GM12878 (cell line): ENCODE results near the gene ANK2. TPM values are rescaled to one million over a fixed set of nuclear protein-coding genes. Genes with fewer than 3 reads are reported as not detected.

Source experiments
- ATAC-seq: fragments of 200-7000 bp; cut with Tn5 transposase; 3 replicates; pipeline ENCODE4 v1.9.1; 2020; ENCODE audit warnings: mild to moderate bottlenecking, moderate library complexity
- BruUV-seq: library from RNA; stranded (reverse); fragments of 400-500 nt; replicated peaks from 2 replicates; lab custom pipeline; 2021; lab: Mats Ljungman, UMichigan
- CTCF ChIA-PET: fragments of 300-600 bp; sonication (Branson Sonifier 250); formaldehyde crosslinking; extraction: SDS; loops from one replicate; lab custom pipeline; 2021; ENCODE audit warnings: inconsistent platforms; lab: Yijun Ruan, JAX
- POLR2A ChIA-PET: fragments of 350-600 bp; formaldehyde crosslinking; extraction: SDS; loops from one replicate; lab custom pipeline; 2021; ENCODE audit warnings: inconsistent platforms; lab: Charles Lee
- RAD21 ChIA-PET: fragments of 300-600 bp; sonication (Branson Sonifier 250); formaldehyde crosslinking; loops from one replicate; lab custom pipeline; 2023; ENCODE audit warnings: antibody characterized with exemption; ENCODE audit not compliant: unreplicated experiment; lab: Charles Lee
- SMC1A ChIA-PET: fragments of 300-600 bp; sonication (Branson Sonifier 250); formaldehyde crosslinking; loops from one replicate; lab custom pipeline; 2023; ENCODE audit not compliant: unreplicated experiment, uncharacterized antibody; lab: Charles Lee
- DNase-seq: peaks from one replicate; pipeline ENCODE4 v3.0.0-alpha.2; 2011; ENCODE audit warnings: low read depth, low spot score
- FAIRE-seq: peaks from 3 replicates; lab custom pipeline; 2011; peaks lifted over from hg19 to GRCh38; lab: Jason Lieb, UNC
- H2AFZ ChIP-seq: 2 replicates; pipeline ENCODE4 v1.6.0; 2011; ENCODE audit warnings: low read depth, low read length, control low read depth; ENCODE audit not compliant: control insufficient read depth
- H3K27ac ChIP-seq: 2 replicates; pipeline ENCODE4 v1.5.1; 2011; ENCODE audit warnings: control low read depth; ENCODE audit not compliant: control insufficient read depth, insufficient read depth
- H3K27me3 ChIP-seq, 2 experiments: replicated peaks in 1 of 2; 2 replicates each; pipeline versions ENCODE4 v1.6.0 to v1.6.1; 2011; ENCODE audit warnings: low read length in 1 of 2; ENCODE audit not compliant: control insufficient read depth in 2 of 2, insufficient read depth in 2 of 2
- H3K36me3 ChIP-seq, 2 experiments: 2 replicates each; pipeline ENCODE4 v1.5.1; 2011; ENCODE audit warnings: low read length in 1 of 2; ENCODE audit not compliant: control insufficient read depth in 2 of 2, insufficient read depth in 2 of 2
- H3K4me1 ChIP-seq: 2 replicates; pipeline ENCODE4 v1.6.1; 2011; ENCODE audit warnings: mild to moderate bottlenecking, low read length, moderate library complexity, mixed read lengths; ENCODE audit not compliant: control insufficient read depth, insufficient read depth
- H3K4me2 ChIP-seq: 2 replicates; pipeline ENCODE4 v1.6.0; 2011; ENCODE audit warnings: control low read depth; ENCODE audit not compliant: control insufficient read depth, insufficient read depth
- H3K4me3 ChIP-seq: fragments of 200-600 bp; sonication (generic); 2 replicates; pipeline ENCODE4 v1.5.1; 2016
- H3K79me2 ChIP-seq: 2 replicates; pipeline ENCODE4 v1.6.0; 2011; ENCODE audit warnings: low read length; ENCODE audit not compliant: control insufficient read depth, insufficient read depth
- H3K9ac ChIP-seq: 2 replicates; pipeline ENCODE4 v1.8.0; 2011; ENCODE audit warnings: low read length, control low read depth, mixed read lengths; ENCODE audit not compliant: control insufficient read depth, insufficient read depth
- H3K9me3 ChIP-seq: replicated peaks from 3 replicates; pipeline ENCODE4 v1.5.1; 2011; ENCODE audit warnings: mild to moderate bottlenecking, low read length; ENCODE audit not compliant: control insufficient read depth, insufficient read depth
- H4K20me1 ChIP-seq: 2 replicates; pipeline ENCODE4 v1.6.0; 2011; ENCODE audit not compliant: control insufficient read depth, insufficient read depth
- CBFB ChIP-seq: IDR thresholded peaks from 2 replicates; pipeline ENCODE4 v1.6.1; 2016; ENCODE audit warnings: antibody characterized with exemption, low read depth
- CTCF ChIP-seq, 3 experiments: IDR thresholded peaks in 2 of 3; conservative IDR thresholded peaks in 1 of 3; 2 replicates each; pipeline ENCODE4 v1.5.1; 2011; ENCODE audit warnings: low read depth in 3 of 3, low read length in 3 of 3, mild to moderate bottlenecking in 3 of 3, control low read depth in 2 of 3, moderate library complexity in 2 of 3, inconsistent platforms in 1 of 3, mixed read lengths in 1 of 3; ENCODE audit not compliant: control insufficient read depth in 2 of 3, insufficient read depth in 1 of 3; ENCODE audit errors: extremely low read depth in 1 of 3
- HCFC1 ChIP-seq: fragments of 150-350 bp; IDR thresholded peaks from 2 replicates; pipeline ENCODE4 v1.6.1; 2014; ENCODE audit warnings: low read length
- HDGF ChIP-seq: fragments of 450-650 bp; IDR thresholded peaks from 2 replicates; pipeline ENCODE4 v1.6.1; 2016; ENCODE audit warnings: antibody characterized with exemption
- IRF5 ChIP-seq: fragments of 450-650 bp; IDR thresholded peaks from 2 replicates; pipeline ENCODE4 v1.6.1; 2017; ENCODE audit warnings: borderline replicate concordance
- LARP7 ChIP-seq: fragments of 450-650 bp; IDR thresholded peaks from 2 replicates; pipeline ENCODE4 v1.6.1; 2017; ENCODE audit warnings: mild to moderate bottlenecking
- MXI1 ChIP-seq: fragments of 150-350 bp; IDR thresholded peaks from 2 replicates; pipeline ENCODE4 v1.6.1; 2011; ENCODE audit warnings: low read depth, mild to moderate bottlenecking, inconsistent platforms, low read length, improper control_type of control experiment
- NFXL1 ChIP-seq: fragments of 450-650 bp; IDR thresholded peaks from 2 replicates; pipeline ENCODE4 v1.6.1; 2017; ENCODE audit warnings: antibody characterized with exemption, mild to moderate bottlenecking, borderline replicate concordance
- NR2C2 ChIP-seq: IDR thresholded peaks from 2 replicates; pipeline ENCODE4 v1.6.1; 2011; ENCODE audit warnings: borderline replicate concordance, low read depth; ENCODE audit not compliant: control insufficient read depth, insufficient read length
- RELA ChIP-seq: fragments of 450-650 bp; IDR thresholded peaks from 2 replicates; pipeline ENCODE4 v1.8.0; 2014; ENCODE audit warnings: borderline replicate concordance; ENCODE audit not compliant: partially characterized antibody
- SIN3A ChIP-seq: IDR thresholded peaks from 2 replicates; pipeline ENCODE4 v1.6.1; 2012; ENCODE audit warnings: low read depth, low read length, improper control_type of control experiment
- ZNF592 ChIP-seq: fragments of 450-650 bp; IDR thresholded peaks from 2 replicates; pipeline ENCODE4 v1.6.1; 2017; ENCODE audit warnings: mild to moderate bottlenecking, moderate library complexity
- WGBS: methylation state at CpG from one replicate; pipeline ENCODE4 v1.1.6; 2016; ENCODE audit warnings: low lambda C conversion rate; ENCODE audit not compliant: insufficient replicate concordance, insufficient coverage; ENCODE audit errors: missing lambda C conversion rate; 5-methylcytosine and 5-hydroxymethylcytosine counted together
- in situ Hi-C: fragments of 300-500 bp; cut with MboI; formaldehyde crosslinking; loops from 9 replicates; pipeline ENCODE4 v1.14.3; 2018; ENCODE audit warnings: mixed read lengths
- intact Hi-C: fragments of 100-400 bp; cut with micrococcal nuclease; formaldehyde crosslinking; loops from one replicate; pipeline ENCODE4 v1.14.2; 2022; ENCODE audit not compliant: unreplicated experiment
- polyA plus RNA-seq, 11 experiments: library from polyadenylated mRNA; depleted of rRNA in 4 of 11; unstranded in 6 of 11; stranded (reverse) in 5 of 11; fragments of >200 nt; fragmentation: Nextera tagmentation in 4 of 11; fragmentation: Illumina TruSeq in 1 of 11; extraction: Ambion mirVana in 4 of 11; extraction: Trizol in 1 of 11; gene quantifications; 1 replicate in 1 of 11; 2 replicates in 10 of 11; pipeline versions ENCODE4 v1.2.1 to v1.2.3, GENCODE V29; 2011 to 2016; ENCODE audit warnings: inconsistent platforms in 2 of 11, missing spikeins in 2 of 11, low read depth in 1 of 11
- total RNA-seq, 4 experiments: library from RNA; depleted of rRNA in 3 of 4; stranded (reverse); fragments of >200 nt in 3 of 4; fragmentation: Illumina TruSeq in 1 of 4; extraction: Trizol in 1 of 4; gene quantifications; 2 replicates each; pipeline versions ENCODE4 v1.2.1 to v1.2.3, GENCODE V29; 2013 to 2021
- TF ChIP-seq, protein P1 (sequence below): fragments of 450-650 bp; IDR thresholded peaks from 2 replicates; pipeline ENCODE4 v1.6.1; 2017; ENCODE audit warnings: low read depth, mild to moderate bottlenecking, moderate library complexity

ANK2 gene
- total and polyA plus RNA-seq, 10 of the 15 experiments (the other 5 are each of a cell fraction or from before 2014, with no cell fraction given) = 1.6 to 13.0 (median 4.1) TPM

GRCh38 chr4:113056318-113056717, 6.9 kb downstream of the ANK2 start:
- SMC1A ChIA-PET = interaction anchor here (1.3 kb wide), 1 partner anchor 10 kb away, joined by 3 read pairs; no protein-coding TSS in a partner anchor
- no peak for FAIRE-seq
- no peak overlapping the region for H3K4me3 ChIP-seq
- no peak overlapping the region for H3K9ac ChIP-seq
- RAD21 ChIA-PET = no interaction called here
- intact Hi-C loops = no loop called here
- BruUV-seq = no TSS peak
- H3K27me3 ChIP-seq = no peaks in the 10 kb centered on the region
- ATAC-seq = no peak
- H3K36me3 ChIP-seq = no peaks in the 10 kb centered on the region
- no peaks in the 10 kb centered on the region for H3K9me3 ChIP-seq
- no peaks in the 10 kb centered on the region for H3K79me2 ChIP-seq
- H3K4me2 ChIP-seq = no peak overlapping the region
- no peaks in the 10 kb centered on the region for H3K4me1 ChIP-seq
- H2AFZ ChIP-seq = no peak overlapping the region
- no peak for DNase-seq
- no peak overlapping the region for H3K27ac ChIP-seq
- WGBS = 97% methylated on average over 2 of the region's 2 CpGs
- TF ChIP-seq HCFC1 (no peak), NFXL1 (no peak), MXI1 (no peak), IRF5 (no peak), CBFB (no peak), NR2C2 (no peak), SIN3A (no peak), ZNF592 (no peak), RELA (no peak), HDGF (no peak), LARP7 (no peak), CTCF (IDR thresholded peaks at IDR 0.05 in 2 of 3, conservative IDR thresholded peaks at IDR 0.05 in 1 of 3; ENCODE audit: control insufficient read depth in 2 of 3, extremely low read depth in 1 of 3, insufficient read depth in 1 of 3, low read depth in 3 of 3, low read length in 3 of 3) (no peak)
- TF ChIP-seq, protein P1, sequence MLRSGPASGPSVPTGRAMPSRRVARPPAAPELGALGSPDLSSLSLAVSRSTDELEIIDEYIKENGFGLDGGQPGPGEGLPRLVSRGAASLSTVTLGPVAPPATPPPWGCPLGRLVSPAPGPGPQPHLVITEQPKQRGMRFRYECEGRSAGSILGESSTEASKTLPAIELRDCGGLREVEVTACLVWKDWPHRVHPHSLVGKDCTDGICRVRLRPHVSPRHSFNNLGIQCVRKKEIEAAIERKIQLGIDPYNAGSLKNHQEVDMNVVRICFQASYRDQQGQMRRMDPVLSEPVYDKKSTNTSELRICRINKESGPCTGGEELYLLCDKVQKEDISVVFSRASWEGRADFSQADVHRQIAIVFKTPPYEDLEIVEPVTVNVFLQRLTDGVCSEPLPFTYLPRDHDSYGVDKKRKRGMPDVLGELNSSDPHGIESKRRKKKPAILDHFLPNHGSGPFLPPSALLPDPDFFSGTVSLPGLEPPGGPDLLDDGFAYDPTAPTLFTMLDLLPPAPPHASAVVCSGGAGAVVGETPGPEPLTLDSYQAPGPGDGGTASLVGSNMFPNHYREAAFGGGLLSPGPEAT = no peak
- TF ChIP-seq, all 136 proteins: peak for 0
- ChIA-PET CTCF (no interaction called here), POLR2A (no interaction called here)
- H4K20me1 ChIP-seq = no peaks in the 10 kb centered on the region
- in situ Hi-C loops = no loop called here
